OCI-M2 (cell line): ENCODE results near the gene PPP2R3B.
"Not testable (repeated sequence)": the region's sequence is repeated elsewhere in the genome, so short reads cannot be mapped to it uniquely, and the experiment has no call there.

Experiments
- DNase-seq: peaks from one replicate; lab custom pipeline; 2025; ENCODE audit not compliant: unreplicated experiment; lab: John Stamatoyannopoulos, UW

Gene PPP2R3B

GRCh38 chrX:338836-339400, 47.8 kb downstream of the PPP2R3B start:
- DNase-seq: no peak

GRCh38 chrX:338281-338835, 48.3 kb downstream of the PPP2R3B start:
- no peak for DNase-seq

GRCh38 chrX:337331-337831, 49.3 kb downstream of the PPP2R3B start:
- no peak for DNase-seq

DNA sequence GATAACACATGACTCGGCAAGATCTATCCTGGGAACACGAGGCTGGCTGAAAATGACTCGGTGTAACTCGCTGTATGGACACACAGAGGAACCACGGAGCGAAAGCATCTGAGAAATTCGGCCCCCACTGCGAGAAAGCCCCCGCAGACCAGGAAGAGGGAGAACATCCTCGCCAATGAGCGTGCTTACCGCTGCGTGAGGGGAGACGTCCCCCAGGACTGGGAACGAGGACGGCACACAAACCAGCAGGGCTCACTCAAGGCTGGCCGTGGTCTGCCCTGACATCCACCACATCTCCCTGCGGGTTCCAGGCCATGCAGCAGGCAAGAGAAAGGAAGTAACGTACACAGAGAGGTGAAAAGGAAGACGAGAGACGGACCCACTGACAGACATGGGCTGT, 50.5 kb downstream of the PPP2R3B start:
- no peak for DNase-seq

DNA sequence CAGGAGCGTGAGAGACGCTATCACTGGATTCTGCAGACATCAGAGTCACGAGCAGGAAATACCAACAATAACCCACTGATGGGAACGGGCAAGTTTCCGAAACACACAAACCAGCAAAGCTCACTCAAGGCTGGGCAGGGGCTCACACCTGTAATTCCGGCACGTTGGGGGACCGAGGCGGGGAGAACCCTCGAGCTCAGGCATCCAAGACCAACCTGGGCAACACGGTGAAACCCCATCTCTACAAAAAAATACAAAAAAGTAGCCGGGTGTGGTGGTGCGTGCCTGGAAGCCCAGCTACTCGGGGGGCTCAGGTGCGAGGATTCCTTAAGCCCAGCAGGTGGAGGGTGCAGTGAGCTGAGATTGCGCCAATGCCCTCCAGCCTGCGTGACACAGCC, 51.0 kb downstream of the PPP2R3B start:
- DNase-seq: no peak

DNA sequence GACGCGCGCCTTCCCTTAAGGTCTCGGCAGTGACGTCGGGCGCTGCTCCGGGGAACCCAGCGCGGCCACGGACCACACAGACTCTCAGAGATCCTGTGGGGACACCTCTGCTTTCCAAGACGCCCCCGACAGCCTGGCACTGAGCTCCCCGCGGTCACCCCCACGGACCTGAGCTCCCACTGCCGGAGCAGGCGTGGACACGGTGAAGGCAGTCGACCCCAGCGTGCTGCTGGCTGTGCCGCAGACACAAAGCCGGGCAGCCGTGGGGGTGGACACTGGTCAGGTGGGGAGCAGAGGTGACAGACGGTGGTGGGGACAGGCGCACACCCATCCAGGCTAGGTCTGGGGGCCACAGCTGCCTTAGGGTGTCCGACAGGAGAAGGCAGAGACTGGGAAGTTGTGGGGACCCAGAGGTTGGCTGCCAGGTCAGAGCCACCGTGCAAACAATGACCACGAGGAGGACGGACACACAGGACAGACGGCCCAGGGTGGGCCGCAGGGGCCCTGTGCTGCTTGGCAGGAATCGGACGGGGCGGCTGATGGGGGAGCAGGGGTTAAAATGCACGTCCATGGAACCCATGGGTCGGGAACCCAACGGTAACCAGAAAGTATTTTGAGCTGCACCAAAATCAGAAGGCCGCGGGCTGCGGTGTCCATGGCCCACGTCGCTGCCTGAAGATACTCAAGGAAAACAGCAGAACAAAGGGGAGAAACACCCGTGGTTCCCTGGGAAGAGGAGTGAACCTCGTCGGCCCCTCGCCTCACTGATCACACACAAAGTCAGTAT, 51.5 kb downstream of the PPP2R3B start:
- no peak for DNase-seq

GRCh38 chrX:334331-334891, 52.3 kb downstream of the PPP2R3B start:
- no peak for DNase-seq

DNA sequence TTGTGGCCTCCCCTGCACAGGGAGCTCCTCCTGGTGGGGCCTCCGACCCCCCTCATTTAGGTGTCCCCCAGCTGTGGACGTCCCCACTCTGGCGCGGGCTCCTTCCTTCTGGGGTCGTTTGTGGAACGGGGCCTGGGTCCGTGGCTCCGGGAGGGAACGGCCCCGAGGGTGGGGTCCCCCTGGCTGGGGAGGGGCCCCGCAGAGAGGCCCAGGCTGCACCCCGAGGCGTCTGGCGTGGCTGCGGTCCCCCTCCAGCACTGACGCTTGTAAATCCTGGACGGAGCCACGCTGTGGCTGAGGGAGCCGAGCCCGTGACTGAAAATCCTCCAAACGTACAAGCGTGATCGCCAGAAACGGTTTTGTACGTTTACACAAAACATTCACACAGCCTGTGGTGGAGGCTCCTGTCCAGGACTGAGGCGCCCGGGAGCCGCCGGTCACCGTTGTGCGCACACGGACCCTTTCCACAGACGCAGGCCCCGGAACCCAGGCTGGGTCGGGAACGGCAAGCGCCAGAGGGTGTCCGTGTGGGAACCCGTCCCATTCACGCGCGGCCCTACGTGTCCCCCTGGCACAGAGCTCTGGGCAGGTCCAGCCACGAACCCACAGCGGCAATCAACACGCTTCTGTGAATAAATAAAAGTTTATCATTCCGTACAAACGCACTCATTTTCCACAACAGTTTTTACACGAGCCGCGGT, 52.9 kb downstream of the PPP2R3B start:
- no peak for DNase-seq

- no peak for DNase-seq
These were observed 53.6 kb downstream of the PPP2R3B start for GRCh38 chrX:332916-333610.

DNA sequence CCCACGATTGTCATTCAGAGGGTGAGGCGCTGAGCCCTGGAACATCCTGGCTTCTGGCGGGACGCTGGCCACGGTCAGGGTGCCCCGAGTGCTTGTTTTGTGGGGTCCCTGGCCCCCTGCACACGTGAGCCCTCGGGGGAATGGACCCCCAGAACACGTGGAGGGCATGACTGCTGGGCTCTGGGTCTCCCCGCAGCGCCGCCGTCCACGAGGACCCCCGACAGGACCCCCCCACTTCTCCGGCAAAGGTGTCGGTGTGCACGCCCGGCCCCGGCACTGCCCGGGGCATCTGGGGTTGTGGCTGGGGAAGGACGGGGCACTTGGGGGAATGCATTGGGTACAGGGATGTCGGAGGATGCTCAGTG, 54.2 kb downstream of the PPP2R3B start:
- no peak for DNase-seq

GRCh38 chrX:331825-332495, 54.7 kb downstream of the PPP2R3B start:
- no peak for DNase-seq

DNA sequence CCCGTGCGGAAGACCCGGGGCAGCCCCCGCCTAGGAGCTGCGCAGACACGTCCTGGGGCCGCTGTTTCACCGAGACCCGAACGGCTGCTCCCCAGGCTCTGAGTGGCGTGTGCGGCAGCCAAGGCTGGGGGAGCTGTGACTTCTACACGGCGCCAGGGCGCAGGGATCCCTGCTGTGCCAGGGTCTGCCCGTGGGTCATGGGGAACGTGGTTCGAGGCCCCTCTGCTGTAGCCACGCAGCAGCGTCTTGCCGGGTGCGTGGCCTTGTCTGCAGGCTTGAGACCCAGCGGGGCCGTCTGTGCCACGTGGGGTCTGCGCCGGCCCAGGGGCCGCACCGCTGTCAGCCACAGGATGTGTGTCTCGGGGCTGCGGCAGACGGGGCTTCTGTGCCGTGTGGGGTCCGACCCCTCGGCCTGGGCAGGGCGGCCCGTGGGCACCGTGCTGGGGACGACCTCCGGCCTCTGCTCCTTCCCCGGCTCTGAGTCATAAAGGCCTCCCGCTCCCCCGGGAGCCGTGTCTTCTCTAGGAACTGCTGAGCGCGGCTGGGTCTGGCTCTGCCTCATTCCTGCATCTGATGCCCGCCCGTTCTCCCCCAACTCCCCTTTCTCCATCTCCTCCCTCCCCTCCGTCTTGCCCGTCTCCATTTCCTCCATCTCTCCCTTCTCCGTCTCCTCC, 55.4 kb downstream of the PPP2R3B start:
- DNase-seq: no peak

GRCh38 chrX:330726-331150, 56.0 kb downstream of the PPP2R3B start:
- DNase-seq: no peak

DNA sequence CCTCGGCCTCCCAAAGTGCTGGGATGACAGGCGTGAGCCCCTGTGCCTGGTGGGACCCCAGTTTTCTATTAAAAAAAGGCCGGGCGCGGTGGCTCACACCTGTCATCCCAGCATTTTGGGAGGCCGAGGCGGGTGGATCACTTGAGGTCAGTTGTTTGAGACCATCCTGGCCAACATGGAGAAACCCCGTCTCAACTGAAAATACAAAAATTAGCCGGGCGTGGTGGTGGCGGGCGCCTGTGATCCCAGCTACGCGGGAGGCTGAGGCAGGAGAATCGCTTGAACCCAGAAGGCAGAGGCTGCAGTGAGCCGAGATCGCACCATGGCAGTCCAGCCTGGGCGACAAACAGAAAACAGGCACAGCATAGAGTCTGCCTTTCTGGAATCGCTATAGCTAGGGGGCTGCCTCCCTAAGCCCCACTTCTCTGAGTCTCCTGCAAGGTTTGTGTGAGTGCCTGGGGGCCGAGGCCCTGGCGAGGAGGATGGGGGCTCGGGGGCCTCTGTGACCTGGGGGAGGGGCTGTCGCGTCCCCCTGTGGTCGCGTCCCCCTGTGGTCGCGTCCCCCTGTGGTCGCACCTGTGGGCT, 56.5 kb downstream of the PPP2R3B start:
- not testable (repeated sequence) for DNase-seq

DNA sequence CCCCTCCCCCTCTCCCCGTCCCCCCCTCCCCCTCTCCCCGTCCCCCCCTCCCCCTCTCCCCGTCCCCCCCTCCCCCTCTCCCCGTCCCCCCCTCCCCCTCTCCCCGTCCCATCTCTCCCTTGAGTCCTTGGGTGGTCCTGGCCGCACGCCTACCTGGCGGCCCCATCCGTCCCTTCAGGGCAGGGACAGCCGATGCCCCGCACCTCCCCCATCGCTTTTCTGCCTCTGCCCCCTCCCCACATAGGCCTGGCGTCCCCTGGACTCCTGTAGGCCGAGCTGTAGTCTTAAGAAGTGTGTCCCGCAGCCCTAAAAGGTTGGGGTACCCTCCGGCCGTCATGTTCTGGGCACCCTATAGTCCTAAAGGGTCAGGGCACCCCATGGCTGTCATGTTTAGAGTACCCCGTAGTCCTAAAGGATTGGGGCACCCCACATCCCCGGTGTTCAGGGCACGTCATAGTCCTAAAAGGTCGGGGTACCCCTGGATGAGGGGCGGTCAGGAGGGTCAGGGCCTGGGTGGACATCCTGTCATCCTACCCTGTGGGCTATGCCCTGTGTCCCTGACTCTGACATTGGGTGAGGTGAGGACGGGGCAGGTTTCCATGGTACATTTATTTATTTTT, 57.3 kb downstream of the PPP2R3B start:
- no peak for DNase-seq

GRCh38 chrX:327660-328126, 59.0 kb downstream of the PPP2R3B start:
- no peak for DNase-seq

DNA sequence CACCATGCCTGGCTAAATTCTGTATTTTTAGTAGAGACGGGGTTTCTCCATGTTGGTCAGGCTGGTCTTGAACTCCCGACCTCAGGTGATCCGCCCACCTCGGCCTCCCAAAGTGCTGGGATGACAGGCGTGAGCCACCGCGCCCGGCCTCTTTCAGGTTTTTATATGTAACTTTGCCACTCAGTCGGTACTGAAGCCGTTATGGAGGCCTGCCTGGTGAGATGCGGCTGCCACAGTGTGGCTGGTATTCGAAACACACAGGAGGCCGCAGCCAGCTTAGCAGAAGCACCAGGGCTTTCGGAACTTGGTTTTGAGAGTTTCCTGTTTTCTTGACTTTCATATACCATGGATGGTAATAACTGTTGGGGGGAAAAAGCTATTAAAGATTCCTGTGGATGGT, 62.0 kb downstream of the PPP2R3B start:
- DNase-seq: not testable (repeated sequence)

- no peak for DNase-seq
These were observed 62.7 kb downstream of the PPP2R3B start for GRCh38 chrX:323721-324628.
